HG03565 (cell line): Measurements from ENCODE around the gene TRABD.
"Not testable (repeated sequence)": the region's sequence is repeated elsewhere in the genome, so short reads cannot be mapped to it uniquely, and the experiment has no call there.

Source experiments
- ATAC-seq: cut with Tn5 transposase; IDR thresholded peaks from one replicate; pipeline ENCODE4 v1.9.1; 2021; ENCODE audit warnings: mild to moderate bottlenecking, moderate library complexity; ENCODE audit not compliant: unreplicated experiment

TRABD gene, protein sequence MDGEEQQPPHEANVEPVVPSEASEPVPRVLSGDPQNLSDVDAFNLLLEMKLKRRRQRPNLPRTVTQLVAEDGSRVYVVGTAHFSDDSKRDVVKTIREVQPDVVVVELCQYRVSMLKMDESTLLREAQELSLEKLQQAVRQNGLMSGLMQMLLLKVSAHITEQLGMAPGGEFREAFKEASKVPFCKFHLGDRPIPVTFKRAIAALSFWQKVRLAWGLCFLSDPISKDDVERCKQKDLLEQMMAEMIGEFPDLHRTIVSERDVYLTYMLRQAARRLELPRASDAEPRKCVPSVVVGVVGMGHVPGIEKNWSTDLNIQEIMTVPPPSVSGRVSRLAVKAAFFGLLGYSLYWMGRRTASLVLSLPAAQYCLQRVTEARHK

DNA sequence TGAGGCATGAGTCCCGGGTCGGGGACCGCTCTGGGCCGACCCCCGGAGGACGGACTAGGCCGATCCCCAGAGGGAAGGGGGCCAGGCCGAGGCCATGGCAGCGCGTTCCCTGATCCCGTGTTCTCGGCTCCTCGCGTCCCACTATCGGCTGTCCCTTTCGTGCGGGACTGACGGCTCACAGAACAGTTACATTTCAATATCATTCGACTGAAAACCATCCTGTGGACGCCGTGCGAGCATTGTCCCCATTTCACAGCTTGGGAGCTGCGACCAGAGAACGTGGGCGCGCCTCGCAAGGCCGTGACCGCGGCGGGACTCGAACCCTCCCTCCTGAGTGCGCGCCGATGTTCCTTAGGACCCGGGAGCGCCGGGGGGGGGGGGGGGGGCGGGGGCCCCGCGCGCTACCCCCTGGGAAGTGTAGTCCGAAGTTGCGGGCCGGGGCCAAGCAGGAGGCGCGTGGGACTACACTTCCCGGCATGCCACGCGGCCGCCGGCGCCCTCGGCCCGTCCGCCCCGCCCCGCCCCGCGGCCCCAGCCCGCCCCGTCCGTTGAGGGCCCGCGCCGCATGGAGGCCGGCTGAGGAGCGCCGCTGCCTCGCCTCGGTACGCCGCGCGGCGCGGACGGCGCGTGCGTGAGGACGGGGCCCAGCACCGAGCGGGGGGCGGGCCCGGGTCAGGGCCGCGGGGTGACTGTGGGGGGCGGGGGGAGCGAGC, at the start of gene TRABD:
TRABD (plus strand) TSS at position 539 of the 713 bp plus-strand sequence. CDS start 7,148 bp downstream, outside the sequence.
- ATAC-seq = peak; percentile 29

DNA sequence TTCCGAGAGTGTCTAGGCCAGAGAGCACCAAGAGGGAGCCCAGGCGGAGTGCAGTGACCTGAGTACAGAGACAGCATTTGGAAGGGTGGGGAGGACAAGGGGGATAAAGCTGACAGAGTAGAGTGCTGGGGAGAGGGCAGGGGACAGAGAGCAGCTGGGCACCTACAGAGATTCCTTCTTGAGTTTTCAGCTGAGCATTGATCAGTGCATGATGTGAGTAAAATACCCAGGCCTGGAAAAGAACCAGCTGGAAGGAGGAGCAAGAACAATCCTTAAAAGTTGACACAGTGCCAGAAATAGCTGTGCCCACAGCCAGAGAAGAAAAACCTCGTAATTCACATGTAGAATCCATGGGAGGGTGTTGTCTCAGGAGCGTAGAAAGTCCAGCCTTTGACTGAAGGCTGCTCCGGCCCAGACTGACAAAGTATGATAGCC, 49.1 kb upstream of the TRABD start:
- ATAC-seq = no peak

DNA sequence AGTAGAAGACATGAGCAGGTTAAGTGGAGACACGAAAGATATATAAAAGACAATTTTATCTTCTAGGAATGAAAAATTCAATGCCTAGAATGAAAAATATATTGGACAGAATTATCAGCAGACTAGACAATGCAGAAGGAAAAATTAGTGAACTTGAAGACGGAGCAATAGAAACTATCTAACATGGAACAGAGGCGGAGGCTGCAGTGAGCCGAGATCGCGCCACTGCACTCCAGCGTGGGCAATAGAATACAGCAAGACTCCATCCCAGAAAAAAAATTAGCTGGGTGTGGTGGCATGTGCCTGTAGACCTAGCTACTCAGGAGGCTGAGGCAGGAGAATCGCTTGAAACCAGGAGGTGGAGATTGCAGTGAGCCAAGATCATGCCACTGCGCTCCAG, 48.4 kb upstream of the TRABD start:
- ATAC-seq = not testable (repeated sequence)

DNA sequence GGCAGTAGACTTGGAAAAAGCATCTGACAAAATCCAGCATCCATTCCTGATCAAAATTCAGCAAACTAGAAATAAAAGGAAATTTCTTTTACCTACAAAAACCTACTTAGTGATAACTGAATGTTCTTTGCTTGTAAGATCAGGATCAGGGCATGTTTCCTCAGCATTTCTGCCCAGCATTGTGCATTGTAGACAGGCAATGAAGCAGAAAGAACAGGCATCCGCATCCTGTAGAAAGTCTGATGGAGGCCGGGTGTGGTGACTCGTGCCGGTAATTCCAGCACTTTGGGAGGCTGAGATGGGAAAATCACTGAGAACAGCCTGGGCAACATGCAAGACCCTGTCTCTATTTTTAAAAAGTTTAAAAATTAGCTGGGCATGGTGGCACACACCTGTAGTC, 47.7 kb upstream of the TRABD start:
- no peak for ATAC-seq

DNA sequence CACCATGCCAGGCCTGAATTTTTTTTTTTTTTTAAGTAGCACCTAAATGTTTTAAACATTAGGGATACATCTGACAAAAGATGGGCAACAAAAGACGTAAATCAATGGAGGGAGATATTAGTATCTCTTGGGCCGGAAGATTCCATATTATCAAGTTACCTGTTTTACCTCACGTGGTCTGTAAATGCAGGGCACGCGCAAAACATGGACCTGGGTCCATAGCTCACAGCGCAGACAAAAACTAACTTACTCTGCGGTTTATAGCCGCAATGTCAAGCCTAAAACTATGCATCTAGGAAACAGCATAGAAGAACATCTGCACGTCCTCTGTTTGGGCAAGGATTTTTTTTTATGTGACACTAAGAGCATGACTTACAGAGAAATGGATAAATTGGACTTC, 46.7 kb upstream of the TRABD start:
- no peak for ATAC-seq

DNA sequence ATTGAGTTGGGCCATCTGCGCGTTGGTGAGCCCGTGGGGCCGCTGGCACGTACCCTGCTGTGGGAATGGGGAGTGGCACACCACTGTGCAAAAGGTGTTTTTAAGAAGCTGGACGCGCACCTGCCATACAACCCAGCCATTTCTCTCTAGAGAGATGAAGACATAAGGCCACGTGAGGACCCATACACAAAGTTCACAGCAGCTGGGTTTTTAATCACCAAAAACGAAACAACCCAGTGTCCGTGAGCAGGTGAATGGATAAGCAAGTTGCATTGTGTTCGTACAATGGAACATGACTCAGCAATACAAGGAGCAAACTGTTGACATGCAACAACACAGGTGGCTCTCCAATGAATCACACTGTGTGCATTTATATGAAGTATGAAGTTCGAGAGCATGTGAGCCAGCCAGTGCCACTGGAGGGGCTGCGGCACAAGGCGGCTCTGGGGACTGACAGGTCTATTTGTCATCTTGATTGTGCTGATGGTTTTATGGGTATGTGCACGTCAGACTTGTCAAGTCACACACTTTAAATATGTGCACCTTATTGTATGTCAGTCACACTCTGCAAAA, 45.8 kb upstream of the TRABD start:
- no peak for ATAC-seq

DNA sequence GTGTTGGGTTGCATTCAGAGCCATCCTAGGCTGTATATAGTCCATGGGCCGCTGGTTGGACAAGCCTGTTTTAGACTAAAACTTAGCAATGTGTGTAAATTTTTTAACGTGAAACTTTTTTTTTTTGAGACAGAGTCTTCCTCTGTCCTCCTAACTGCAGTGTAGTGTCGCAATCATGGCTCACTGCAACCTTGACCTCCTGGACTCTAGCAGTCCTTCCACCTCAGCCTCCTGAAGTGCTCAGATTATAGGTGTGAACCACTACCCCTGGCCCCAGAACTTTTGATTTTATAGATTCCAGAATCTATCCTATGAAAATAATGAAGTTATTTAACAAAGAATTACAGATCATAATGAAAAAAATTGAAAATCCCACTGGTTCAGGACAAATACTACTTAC, 45.1 kb upstream of the TRABD start:
- no peak for ATAC-seq

DNA sequence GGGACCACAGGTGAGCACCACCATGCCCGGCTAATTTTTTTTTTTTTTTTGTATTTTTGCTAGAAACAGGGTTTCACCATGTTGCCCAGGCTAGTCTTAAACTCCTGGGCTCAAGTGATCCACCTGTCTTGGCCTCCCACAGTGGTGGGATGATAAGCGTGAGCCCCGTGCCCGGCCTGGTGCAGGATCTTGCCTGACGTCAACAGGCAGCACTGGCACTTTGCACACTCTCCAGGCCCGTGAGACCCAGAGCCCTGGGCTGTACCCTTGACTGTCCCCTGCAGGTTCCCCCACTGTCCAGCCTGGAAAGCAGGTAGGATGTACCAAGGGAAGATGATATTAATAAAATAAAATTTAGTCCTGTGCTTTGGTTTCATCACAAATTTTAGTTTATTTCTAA, 44.3 kb upstream of the TRABD start:
- no peak for ATAC-seq

DNA sequence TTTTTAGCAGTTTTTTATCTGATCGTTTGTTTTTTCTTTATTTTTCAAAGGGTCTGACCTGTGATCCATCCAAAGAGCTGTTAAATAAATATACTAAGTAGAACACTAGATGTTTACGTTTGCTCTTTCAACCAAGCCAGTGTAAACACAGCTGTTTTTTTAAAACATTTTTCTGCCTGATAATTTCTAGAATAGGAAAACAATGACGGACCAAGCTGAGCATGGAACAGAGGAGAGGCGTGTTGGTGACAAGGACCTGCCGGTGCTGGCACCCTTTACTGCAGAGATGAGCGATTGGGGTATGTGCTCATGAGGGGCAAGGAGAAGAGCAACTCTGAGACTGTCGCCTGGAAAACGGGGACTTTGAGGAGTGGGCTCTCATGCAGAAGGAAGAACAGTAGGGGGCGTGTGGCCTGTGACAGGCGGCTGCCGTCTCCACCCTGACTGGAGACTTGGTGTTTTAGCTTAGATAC, 43.8 kb upstream of the TRABD start:
- no peak for ATAC-seq

DNA sequence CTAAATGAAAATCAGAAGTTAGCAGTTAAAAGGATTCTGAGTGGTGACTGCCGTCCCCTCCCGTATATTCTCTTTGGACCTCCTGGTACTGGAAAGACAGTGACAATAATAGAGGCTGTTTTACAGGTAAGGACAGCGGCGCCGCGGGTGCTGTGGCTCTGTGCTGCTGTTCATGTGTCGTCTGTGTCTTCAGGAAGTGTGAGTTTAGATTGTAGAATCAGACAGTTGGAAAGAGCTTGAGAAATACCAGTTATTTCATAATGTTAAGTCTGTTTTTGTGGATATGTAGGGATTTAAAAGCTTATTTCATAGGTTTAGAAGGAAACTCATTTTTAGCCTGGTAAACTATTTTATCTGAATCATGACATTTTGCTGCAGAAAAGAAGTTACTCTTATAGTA, 42.6 kb upstream of the TRABD start:
- ATAC-seq = no peak

DNA sequence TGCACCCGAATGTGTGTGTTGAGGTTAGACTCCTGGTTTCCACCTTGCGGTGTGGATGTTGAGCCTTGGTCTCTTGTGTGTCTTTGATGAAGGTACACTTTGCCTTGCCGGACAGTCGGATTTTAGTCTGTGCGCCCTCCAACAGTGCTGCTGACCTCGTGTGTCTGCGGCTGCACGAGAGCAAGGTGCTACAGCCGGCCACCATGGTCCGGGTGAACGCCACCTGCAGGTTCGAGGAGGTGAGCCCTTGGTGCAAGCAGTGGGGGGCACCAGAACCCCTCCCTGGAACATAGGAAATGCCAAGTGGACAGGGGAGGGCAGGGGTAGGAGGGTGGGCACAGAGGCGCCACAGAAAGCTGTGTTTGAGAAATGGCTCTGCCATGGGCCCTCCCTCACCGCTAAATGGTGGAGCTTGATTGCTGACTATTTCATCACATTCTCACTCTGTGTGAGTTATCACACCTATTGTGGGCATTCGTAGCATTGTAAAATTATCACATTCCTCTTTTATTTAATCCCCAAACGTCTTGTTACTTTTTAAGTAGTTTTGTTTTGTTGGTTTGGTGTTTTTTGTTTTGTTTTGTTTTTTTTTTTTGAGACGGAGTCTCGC, 41.6 kb upstream of the TRABD start:
- no peak for ATAC-seq

DNA sequence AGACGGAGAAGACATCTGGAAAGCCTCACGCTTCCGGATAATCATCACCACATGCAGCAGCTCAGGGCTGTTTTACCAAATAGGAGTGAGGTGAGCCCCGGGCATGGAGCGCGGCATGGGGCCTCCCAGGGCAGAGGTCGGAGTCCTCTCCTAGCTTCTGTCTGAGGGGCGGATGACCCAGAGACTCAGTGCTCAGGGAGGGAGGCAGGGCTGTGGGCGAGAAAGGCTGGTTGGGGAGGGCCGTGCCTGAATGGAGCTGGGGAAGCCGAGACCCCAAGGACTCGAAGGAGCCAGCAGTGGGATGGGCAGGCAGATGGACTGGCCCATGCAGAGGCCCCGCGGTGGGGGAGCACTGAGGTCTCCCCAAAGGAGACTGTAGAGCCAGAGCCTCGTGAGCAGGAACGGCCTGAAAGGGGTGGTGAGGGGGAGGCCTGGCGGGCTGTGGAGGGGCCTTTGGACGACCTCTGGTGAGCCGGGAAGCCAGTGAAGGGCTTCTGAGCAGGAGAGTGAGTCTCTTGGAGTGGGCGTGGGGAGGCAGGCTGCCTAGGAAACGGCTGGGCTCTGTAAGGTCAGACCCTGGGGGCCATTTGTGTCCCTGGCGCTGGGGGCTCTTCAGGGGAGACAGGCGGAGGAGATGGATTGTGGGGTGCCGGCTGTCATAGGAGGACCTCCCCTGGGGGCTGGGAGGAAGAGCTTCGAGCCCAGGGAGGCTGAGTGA, 39.8 kb upstream of the TRABD start:
- no peak for ATAC-seq

DNA sequence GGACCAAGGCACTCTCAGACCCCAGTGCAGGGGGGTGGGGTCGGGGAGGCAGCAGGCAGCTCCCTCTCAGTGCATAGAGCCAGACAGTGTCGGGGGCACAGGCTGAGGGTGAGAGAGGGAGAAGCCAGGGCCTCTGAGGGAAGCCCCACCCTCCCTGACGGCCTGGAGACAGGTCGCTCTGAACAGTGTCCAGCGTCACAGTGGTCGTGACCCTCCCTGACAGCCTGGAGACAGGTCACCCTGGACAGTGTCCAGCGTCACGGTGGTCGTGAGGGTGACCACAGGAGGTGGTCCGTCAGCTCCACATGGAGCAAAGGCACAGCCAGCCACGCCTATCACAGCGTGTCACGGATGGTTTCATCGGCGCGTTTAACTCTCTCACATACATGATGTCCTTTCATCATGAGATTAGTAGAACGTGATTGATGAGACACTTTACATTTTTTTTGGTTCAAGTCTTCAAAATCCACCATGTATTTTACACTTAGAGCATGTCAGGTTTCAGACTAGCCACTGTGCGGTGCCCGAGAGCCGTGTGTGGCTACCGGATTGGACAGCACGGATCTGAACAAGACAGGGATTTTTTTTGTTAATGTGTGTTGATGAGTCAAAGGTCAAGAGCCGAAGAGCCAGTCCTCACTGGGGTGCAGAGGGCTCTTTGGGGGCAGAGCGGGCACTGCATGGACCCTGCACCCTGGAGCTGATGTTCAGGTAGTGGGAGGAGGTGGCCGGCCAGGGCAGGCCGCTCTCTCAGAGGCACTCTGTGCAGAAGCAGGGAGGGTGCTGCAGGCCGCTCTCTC, 39.1 kb upstream of the TRABD start:
- ATAC-seq = no peak

DNA sequence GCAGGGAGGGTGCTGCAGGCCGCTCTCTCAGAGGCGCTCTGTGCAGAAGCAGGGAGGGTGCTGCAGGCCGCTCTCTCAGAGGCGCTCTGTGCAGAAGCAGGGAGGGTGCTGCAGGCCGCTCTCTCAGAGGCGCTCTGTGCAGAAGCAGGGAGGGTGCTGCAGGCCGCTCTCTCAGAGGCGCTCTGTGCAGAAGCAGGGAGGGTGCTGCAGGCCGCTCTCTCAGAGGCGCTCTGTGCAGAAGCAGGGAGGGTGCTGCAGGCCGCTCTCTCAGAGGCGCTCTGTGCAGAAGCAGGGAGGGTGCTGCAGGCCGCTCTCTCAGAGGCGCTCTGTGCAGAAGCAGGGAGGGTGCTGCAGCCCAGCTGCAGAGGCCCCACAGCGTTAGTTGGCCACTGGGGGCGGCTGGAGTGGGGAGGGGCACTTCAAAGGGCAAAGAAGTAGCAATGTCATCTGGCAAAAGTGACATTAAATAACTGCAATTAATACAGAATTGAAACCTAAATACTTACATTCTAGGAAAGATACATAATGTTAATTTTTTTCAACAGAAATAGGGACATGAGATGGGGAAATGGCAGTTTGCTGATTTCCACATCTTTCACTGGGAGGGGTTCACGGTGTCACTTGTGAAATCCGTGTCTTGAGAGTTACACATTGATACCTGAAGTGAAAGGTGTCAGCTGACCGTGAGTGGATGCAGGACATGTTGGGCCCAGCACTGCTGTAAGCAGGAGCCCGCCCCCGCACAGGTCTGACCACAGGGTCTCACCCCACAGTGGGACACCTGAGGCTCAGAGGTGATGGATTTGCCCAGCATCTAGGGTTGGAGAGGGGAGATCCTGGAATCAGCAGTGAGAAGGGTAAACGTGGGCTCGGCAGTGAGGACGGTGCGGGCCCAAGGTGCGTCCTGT, 38.2 kb upstream of the TRABD start:
- ATAC-seq = not testable (repeated sequence)

DNA sequence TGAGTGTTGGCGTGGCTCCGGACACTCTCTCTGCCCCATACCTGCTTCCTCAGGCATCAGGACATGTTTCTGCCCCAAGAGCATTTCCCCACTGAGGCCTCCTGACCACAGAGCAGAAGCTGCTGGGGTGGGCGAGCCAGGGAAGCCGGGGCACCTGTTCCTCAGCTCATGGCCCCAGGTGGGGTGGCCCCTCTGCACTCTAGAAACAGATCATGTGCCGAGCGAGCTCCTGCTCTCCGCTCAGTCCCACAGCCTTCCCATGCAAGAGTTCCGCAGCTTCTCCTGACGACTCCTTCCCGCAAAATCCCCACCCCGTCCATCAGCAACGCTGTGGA, 37.6 kb upstream of the TRABD start:
- no peak for ATAC-seq

DNA sequence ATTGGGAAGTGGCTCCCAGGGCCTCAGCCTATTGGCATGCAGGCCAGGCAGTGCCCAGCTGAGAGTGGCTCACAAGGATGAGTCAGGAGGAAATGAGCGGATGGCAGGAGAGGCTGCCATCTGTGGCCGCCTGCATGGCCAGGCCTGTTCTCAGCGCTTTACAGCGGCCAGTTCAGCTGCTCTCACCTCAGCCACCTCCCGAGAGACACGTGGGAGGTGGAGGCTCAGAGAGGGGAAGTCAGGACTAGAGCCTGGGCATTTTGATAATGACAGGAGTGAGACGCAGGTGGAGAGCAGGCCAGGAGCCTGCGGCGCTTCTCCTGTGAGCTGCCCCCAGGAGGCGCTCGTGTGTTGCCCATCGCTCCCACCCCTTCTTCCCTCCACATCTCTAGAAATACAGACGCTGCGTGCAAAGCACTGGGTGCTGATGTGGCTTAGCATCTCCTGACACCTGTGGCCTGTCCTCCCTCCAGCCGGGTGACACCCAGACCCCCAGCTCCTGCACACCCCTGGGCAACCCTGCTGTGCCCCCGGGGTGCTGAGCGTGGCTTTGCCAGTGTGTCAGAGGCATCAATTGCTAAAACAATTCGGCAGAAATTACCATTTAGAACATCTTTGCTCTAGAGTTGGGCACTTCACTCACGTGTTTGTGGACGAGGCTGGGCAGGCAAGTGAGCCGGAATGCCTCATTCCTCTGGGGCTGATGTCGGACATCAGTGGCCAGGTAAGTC, 36.6 kb upstream of the TRABD start:
- no peak for ATAC-seq

DNA sequence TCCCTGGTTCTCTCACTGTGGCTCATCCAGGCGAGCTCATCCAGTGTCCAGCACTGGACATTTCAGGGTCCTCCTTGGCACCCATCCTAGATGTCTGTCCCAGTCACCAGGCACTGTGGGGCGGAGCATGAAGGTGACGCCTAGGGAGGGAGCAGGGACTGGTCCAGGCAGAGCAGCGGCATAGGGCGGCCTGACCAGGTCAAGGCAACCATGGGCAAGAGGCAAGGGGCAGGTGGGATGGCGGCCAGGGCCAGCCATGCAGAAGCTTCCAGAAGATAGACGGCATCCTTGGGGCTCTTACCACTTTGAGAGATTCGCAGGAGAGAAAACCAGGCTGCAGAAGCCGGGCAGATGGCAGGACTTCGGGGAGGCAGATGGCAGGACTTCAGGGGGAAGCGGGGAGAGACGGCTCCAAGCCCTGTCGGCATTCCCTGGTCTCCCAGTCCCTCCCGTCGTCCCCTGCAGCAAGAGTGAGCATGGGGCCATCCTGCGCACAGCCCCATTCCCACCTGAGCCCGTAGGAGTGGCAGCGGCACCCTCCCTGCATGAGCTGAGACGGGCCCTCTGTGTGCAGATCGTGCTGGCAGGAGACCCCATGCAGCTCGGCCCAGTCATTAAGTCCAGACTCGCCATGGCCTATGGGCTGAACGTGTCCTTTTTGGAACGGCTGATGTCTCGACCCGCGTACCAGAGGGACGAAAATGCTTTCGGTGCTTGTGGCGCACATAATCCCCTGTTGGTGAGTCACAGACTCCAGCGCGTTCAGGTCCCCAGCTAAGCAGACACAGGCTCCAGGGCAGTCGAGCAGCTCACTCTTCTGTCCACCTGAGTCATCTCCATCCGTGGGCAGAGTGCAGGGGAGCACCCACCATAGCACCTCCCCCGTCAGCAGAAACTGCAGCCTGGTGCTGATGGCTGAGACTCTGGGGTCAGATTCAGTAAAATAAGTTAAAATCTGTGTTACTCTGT, 35.3 kb upstream of the TRABD start:
- no peak for ATAC-seq
